Esophagus mucosa (tissue), 1 donor: ENCODE data around the gene STARD3. TPM values are rescaled to one million over a fixed set of nuclear protein-coding genes. Genes with fewer than 3 reads are reported as not detected.

ENCODE experiments used
- ATAC-seq: fragments of 200-7000 bp; cut with Tn5 transposase; one replicate; pipeline ENCODE4 v1.9.1; 2020
- total RNA-seq: library from RNA; stranded (reverse); gene quantifications from one replicate; pipeline ENCODE4 v1.2.4, GENCODE V29; 2023
- donor health status: DM: yes; HTN: yes; CAD: no.

The STARD3 gene
- total RNA-seq, 1 donor from 2014 or later, result 28.0 TPM

- ATAC-seq, result no peak
These were observed 2.1 kb downstream of the STARD3 start for GRCh38 chr17:39639043-39639442.

- ATAC-seq, result no peak
These were observed 2.9 kb downstream of the STARD3 start for GRCh38 chr17:39639566-39640458.

- ATAC-seq, result no peak
These were observed 3.7 kb downstream of the STARD3 start for GRCh38 chr17:39640591-39641031.

GRCh38 chr17:39641097-39641496 lies 4.2 kb downstream of the STARD3 start:
- no peak for ATAC-seq

GRCh38 chr17:39641883-39642282 lies 4.9 kb downstream of the STARD3 start:
- ATAC-seq, result no peak

- no peak for ATAC-seq
These were observed 5.5 kb downstream of the STARD3 start for GRCh38 chr17:39642291-39643074.

- ATAC-seq, result peak; percentile 43
These were observed 6.3 kb downstream of the STARD3 start for GRCh38 chr17:39643271-39643670.

- ATAC-seq, result no peak
These were observed 10.3 kb downstream of the STARD3 start for GRCh38 chr17:39647256-39647655.

GRCh38 chr17:39648616-39649366 lies 11.8 kb downstream of the STARD3 start:
- no peak for ATAC-seq

- ATAC-seq, result no peak
These were observed 13.2 kb downstream of the STARD3 start for GRCh38 chr17:39650121-39650579.

- ATAC-seq, result no peak
These were observed 15.1 kb downstream of the STARD3 start for GRCh38 chr17:39651923-39652586.

- peak; percentile 15 for ATAC-seq
These were observed 15.8 kb downstream of the STARD3 start for GRCh38 chr17:39652587-39653315.

GRCh38 chr17:39653316-39653661 lies 16.3 kb downstream of the STARD3 start:
- ATAC-seq, result peak; percentile 3

- ATAC-seq, result peak; percentile 50
These were observed 16.9 kb downstream of the STARD3 start for GRCh38 chr17:39653662-39654331.

GRCh38 chr17:39655105-39655504 lies 18.2 kb downstream of the STARD3 start:
- ATAC-seq, result no peak

- ATAC-seq, result no peak
These were observed 21.4 kb downstream of the STARD3 start for GRCh38 chr17:39658346-39658745.

GRCh38 chr17:39658760-39659159 lies 21.8 kb downstream of the STARD3 start:
- ATAC-seq, result no peak

- ATAC-seq, result no peak
These were observed 22.5 kb downstream of the STARD3 start for GRCh38 chr17:39659279-39660010.

GRCh38 chr17:39660011-39660360 lies 23.0 kb downstream of the STARD3 start:
- ATAC-seq, result no peak
